Measurements from ENCODE around the gene SPATA2. TPM values are rescaled to one million over a fixed set of nuclear protein-coding genes. Genes with fewer than 3 reads are reported as not detected.
"Not testable (repeated sequence)": the region's sequence is repeated elsewhere in the genome, so short reads cannot be mapped to it uniquely, and the experiment has no call there.

Gene SPATA2
- 1 to 10 TPM; 2.7 to 7.2 (median 4.9) TPM for total RNA-seq

- peaks cover 0 to 58% (median 19%) of the 10 kb centered on the region in 3 donors for H3K4me1 ChIP-seq
- WGBS, 2 donors (ENCODE audit: low coverage in 1 of 2): 0% methylated on average over 14 to 37 of the region's 69 CpGs
- H3K9me3 ChIP-seq: no peaks in the 10 kb centered on the region
- H3K36me3 ChIP-seq: no peaks in the 10 kb centered on the region
- ATAC-seq: peak; percentile 97
- H3K4me3 ChIP-seq: peak within 1 kb of the TSS; percentile 83 to 98
- H3K27ac ChIP-seq: peak within 1 kb of the TSS; percentile 82 to 98 (median 97)
- H3K27me3 ChIP-seq: no peaks in the 10 kb centered on the region
- TF ChIP-seq EP300 (IDR thresholded peaks at IDR 0.05) (no peak), POLR2A (IDR thresholded peaks at IDR 0.05) (peak; percentile 78 to 85), POLR2AphosphoS5 (IDR thresholded peaks at IDR 0.05) (peak; percentile 76)
Observed at GRCh38 chr20:49915380-49916145, at the start of gene SPATA2. Gene SPATA2, minus strand, starts transcription at chr20:49915529. Its CDS starts 7,039 bp downstream, at chr20:49908490.

- Histone ChIP-seq H3K36me3 (peaks cover 0 to 63% of the 10 kb centered on the region in 2 donors), H3K4me3 (no peak overlapping the region), H3K27ac (no peak overlapping the region), H3K9me3 (no peaks in the 10 kb centered on the region), H3K27me3 (no peaks in the 10 kb centered on the region), H3K4me1 (no peaks in the 10 kb centered on the region)
- TF ChIP-seq EP300 (IDR thresholded peaks at IDR 0.05) (no peak), POLR2A (IDR thresholded peaks at IDR 0.05) (no peak), POLR2AphosphoS5 (IDR thresholded peaks at IDR 0.05) (no peak), CTCF (IDR thresholded peaks at IDR 0.05) (no peak)
- WGBS, 2 donors (ENCODE audit: low coverage in 1 of 2): 43 to 78% methylated on average over 2 to 4 of the region's 4 CpGs
- no peak for ATAC-seq
Observed at GRCh38 chr20:49961413-49961812, 46.1 kb upstream of the SPATA2 start.

GRCh38 chr20:49957089-49957938 lies 42.0 kb upstream of the SPATA2 start:
- not testable (repeated sequence) for H3K27ac ChIP-seq, H3K4me1 ChIP-seq, H3K27me3 ChIP-seq, H3K9me3 ChIP-seq, H3K4me3 ChIP-seq, ATAC-seq
- 87 to 96% methylated on average over 3 to 6 of the region's 12 CpGs for WGBS, 2 donors (ENCODE audit: low coverage in 1 of 2)
- peaks cover 0 to 76% of the 10 kb centered on the region in 2 donors for H3K36me3 ChIP-seq

- WGBS, 2 donors (ENCODE audit: low coverage in 1 of 2): 91 to 100% methylated on average over 1 to 10 of the region's 18 CpGs
- Histone ChIP-seq H3K9me3 (no peaks in the 10 kb centered on the region), H3K4me3 (no peak overlapping the region), H3K4me1 (no peaks in the 10 kb centered on the region), H3K27me3 (no peaks in the 10 kb centered on the region), H3K27ac (no peak overlapping the region), H3K36me3 (peaks cover 0 to 82% of the 10 kb centered on the region in 2 donors)
- ATAC-seq: no peak
- no peak for TF ChIP-seq POLR2A (IDR thresholded peaks at IDR 0.05)
Observed at GRCh38 chr20:49956689-49957088, 41.4 kb upstream of the SPATA2 start.

- not testable (repeated sequence) for H3K27me3 ChIP-seq, H3K9me3 ChIP-seq, H3K4me3 ChIP-seq, H3K27ac ChIP-seq, H3K4me1 ChIP-seq, ATAC-seq
- peaks cover 0 to 90% of the 10 kb centered on the region in 2 donors for H3K36me3 ChIP-seq
- 47 to 61% methylated on average over 2 to 4 of the region's 12 CpGs for WGBS, 2 donors (ENCODE audit: low coverage in 1 of 2)
Observed at GRCh38 chr20:49955830-49956396, 40.6 kb upstream of the SPATA2 start.

GRCh38 chr20:49955167-49955566 lies 39.8 kb upstream of the SPATA2 start:
- ATAC-seq: no peak
- no peak for TF ChIP-seq CTCF (IDR thresholded peaks at IDR 0.05)
- TF ChIP-seq POLR2AphosphoS5 (IDR thresholded peaks at IDR 0.05): no peak
- no peak for TF ChIP-seq POLR2A (IDR thresholded peaks at IDR 0.05)
- TF ChIP-seq EP300 (IDR thresholded peaks at IDR 0.05): no peak
- no peak overlapping the region for H3K4me3 ChIP-seq
- 70 to 78% methylated on average over 2 to 3 of the region's 3 CpGs for WGBS, 2 donors (ENCODE audit: low coverage in 1 of 2)
- H3K9me3 ChIP-seq: no peaks in the 10 kb centered on the region
- peaks cover 0 to 97% of the 10 kb centered on the region in 2 donors for H3K36me3 ChIP-seq
- no peaks in the 10 kb centered on the region for H3K4me1 ChIP-seq
- no peaks in the 10 kb centered on the region for H3K27me3 ChIP-seq
- no peak overlapping the region for H3K27ac ChIP-seq
